GM10847 (cell line): ENCODE measurements around the gene FAM117B.

Experiments
- POLR2A ChIP-seq: IDR thresholded peaks from 2 replicates; pipeline ENCODE4 v1.6.1; 2011; ENCODE audit not compliant: insufficient read length; ENCODE audit errors: extremely low read depth

Gene FAM117B

DNA sequence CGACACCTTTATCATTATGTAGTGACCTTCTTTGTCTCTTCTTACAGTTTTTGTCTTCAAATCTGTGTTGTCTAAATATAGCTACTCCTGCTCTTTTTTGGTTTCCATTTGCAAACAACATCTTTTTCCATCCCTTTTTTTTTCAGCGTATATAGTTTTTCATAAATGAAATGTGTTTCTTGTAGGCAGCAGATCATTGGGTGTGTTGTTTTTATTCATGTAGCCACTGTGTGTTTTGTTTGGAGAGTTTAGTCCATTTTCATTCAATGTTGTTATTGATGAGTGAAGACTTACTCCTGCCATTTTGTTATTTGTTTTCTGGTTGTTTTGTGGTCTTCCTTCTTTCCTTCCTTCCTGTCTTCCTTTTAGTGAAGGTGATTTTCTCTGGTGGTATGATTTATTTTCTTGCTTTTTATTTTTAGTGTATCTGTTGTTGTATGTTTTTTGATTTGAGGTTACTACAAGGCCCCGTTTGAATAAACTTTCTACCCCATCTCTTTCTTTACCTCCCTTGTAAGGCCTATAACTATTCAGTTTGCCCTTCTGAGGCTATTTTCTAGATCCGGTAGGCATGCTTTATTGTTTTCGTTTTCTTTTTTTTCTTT, 81.4 kb downstream of the FAM117B start:
- TF ChIP-seq POLR2A: no peak

DNA sequence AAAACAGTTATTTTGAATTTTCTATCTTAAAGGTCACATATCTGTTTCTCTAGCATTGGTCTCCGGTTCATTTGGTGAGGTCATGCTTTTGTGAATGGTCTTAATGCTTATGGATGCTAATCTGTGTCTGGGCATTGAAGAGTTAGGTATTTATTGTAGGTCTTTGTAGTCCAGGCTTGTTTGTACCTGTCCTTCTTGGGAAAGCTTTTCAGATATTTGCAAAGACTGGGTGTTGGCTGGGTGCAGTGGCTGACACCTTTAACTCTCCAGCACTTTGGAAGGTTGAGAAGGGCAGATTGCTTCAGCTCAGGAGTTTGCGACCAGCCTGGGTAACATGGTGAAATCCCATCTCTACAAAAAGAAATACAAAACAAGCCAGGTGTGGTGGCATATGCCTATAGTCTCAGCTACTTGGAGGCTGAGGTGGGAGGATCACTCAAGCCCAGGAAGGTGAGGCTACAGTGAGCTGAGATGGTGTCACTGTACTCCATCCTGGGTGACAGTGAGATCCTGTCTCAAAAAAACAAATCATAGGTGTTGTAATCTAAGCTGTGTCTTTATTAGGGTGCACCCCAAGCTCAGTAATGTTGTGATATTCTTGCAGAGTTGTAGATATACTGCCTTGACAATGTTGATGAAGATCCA, 82.3 kb downstream of the FAM117B start:
- no peak for TF ChIP-seq POLR2A

DNA sequence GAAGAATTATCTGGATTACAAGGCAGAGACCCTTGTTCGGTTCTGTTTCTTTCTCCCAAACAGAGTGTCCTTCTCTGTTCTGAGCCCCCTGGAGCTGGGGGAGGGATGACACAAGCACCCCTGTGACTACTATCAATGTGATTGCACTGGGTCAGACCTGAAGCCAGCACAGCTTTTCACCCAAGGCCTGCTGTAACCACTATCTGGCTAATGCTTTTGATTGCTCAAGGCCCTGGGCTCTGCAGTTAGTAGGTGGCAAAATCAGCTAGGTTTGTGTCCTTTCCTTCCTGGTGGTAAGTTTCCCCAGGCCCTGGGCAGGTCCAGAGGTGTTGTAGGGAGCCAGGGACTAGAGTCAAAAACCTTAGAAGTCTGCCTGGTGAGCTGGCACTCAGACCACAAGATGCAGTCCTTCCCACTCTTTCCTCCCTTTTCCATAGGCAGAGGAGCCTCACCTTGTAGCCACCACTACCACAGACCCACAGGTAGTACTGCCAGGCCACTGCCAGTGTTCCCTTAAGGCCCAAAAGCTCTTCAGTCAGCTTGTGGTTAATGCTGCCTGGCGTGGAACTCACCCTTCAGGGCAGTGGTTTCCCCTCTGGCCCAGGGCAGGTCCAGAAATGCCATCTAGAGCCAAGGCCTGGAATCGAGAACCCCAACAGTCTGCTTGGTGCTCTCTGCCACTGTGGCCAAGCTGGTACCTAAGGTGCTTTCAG, 83.0 kb downstream of the FAM117B start:
- no peak for TF ChIP-seq POLR2A

DNA sequence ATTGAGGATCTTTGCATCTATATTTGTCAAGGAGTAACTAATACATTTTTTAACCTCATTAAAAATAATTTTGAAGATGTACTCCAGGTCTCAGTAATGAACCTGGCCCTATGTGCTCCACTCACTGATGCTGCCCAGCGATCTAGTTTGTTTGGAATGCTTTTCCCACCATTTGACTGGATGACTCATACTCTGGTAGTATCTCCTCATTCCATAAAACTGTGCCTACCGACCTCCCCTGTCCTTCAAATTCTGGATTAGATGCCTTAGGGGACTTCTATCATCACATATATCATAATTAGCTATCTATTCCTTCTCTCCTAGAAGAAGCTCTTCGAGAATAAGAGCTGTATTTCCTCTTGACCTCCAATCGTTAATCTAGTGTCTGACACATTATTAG, 83.8 kb downstream of the FAM117B start:
- no peak for TF ChIP-seq POLR2A

DNA sequence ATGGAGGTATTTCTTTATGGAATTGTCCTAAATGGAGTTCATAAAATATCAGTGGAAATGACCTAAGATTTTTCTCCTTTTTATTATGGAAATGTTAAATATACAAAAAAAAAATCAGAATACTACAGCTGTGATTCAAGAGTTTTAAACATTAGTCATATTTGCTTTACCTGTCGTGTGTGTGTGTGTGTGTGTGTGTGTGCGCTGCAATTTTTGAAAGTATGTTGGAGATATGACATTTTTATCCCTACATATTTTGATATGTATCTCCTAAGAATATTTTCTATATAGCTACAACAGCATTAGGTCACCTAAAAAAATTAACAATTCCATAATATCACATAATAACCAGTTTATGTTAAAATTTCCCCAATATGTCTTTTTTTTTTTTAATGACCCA, 85.5 kb downstream of the FAM117B start:
- TF ChIP-seq POLR2A: no peak

DNA sequence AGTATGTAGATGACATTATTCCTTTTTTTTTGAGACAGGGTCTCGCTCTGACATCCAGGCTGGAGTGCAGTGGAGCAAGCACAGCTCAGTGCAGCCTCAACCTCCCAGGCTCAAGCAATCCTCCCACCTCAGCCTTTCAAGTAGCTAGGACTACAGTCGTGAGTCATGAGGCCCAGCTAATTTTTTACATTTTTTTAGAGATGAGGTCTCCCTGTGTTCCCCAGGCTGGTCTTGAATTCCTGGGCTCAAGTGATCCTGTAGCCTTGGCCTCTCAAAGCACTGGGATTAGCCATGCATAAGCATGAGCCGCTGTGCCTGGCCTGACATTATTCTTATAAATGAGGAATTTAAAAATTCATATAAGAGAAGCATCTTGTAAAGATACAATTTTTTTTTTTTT, 86.9 kb downstream of the FAM117B start:
- TF ChIP-seq POLR2A: no peak

DNA sequence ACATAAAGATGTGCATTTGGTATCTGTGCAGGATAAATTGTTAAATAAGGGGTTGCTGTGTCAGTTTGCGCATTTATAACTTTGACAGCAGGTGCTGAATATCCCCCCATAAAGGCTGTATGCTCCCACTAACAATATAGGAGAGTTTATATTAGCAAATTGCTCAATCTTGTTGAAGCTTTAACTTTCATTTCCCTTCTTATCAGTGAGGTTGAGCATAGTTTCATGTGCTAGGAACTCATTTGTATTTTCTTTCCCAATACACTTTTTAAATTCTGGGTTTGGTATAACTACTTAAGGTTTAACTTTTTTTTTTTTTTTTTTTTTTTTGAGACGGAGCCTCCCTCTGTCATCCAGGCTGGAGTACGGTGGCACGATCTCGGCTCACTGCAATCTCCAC, 89.0 kb downstream of the FAM117B start:
- TF ChIP-seq POLR2A: no peak

DNA sequence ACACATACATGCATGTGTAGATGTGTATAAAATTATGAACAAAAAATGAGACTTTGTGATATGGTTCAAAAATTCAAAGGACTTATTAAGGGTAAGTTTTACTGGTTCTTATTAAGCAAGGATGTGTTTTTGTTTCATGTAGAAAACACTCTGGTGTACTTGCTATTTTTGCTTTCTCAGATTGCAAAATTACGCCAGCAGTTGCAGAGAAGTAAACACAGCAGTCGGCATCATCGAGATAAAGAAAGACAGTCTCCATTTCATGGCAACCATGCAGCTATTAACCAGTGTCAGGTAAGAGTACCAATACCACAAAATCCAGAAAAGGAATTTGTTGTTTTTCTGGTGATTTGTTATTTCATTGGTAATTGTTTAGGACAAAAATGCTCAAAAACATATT, 91.3 kb downstream of the FAM117B start:
- TF ChIP-seq POLR2A: no peak

DNA sequence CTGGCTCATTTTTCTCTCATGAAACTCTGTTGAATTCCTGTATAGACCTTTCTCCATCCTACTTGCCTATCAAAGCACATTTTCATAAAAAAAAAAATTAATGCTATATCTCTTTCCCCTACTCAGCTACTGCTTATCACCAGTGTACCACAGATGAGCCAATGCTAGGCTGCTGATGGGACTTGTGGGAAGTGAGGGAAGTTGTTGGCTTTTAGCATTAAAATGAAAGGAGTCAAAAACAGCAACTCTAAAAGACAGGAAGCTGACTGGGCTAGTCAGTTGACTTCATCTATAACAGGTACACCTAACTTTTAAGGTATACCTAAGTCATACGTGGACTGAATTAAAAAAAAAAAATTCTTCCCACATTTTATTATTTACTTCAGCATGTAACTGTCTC, 102.1 kb downstream of the FAM117B start:
- TF ChIP-seq POLR2A: no peak

DNA sequence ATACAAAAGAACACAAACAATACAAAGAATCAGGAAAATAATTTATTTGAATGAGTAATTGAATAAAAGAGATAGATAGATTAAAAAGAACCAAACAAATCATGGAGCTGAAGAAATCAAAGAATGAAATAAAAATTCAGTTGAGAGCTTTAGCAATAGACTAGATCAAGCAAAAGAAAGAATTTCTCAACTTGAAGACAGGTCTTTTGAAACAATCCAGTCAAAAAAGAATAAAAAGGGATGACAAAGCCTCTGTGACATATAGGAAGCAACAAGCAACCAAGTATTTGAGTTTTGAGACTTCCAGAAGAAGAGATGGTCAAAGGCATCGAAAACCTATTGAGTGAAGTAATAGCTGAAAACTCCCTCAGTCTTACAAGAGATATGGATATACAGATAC, 108.8 kb downstream of the FAM117B start:
- no peak for TF ChIP-seq POLR2A

DNA sequence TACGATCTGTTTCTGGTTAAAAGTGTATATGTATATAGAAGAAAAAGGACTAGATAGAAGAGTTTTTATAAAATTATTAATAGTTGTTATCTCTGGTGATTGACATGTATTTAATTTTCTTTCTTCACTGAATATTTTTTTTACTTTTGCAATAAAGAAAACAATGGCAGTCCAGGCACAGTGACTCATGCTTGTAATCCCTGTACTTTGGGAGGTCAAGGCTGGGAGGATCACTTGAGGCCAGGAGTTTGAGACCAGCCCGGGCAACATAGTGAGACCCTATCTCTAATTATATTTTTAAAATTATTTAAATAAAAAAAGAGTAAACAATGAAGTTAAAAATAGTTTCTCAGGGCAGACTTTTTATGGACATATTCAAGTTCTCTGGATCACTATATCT, 114.7 kb downstream of the FAM117B start:
- TF ChIP-seq POLR2A: no peak

DNA sequence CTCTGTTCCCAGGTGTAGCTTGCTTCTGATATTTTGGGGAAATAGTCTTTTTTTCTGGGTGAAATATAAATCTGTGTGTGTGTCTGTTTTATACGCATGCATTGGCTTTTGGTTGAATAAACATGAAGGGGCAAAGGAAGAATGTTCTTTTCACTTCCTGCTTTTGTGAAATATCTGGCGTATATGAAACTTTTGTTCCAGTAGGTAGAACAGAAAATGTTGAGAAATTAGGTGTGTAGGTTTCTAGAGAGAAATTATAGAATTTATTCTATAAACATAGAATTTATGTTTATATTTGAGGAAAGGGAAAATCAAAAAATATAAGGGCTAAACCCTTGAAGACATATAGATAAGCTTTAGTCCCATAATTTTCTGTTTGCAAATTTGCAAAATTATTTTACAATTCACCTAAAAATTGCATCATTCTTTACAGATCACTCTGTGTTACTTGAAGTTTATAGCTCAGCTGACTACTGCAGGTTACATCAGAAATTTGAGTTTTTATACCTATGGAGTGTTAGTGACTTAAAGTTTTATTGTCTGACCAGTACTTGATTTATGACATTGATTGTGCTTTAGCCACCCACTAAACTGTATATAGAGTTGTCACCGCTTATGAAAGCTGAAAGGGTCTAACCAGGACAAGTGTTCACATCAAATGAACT, 116.1 kb downstream of the FAM117B start:
- TF ChIP-seq POLR2A: no peak

DNA sequence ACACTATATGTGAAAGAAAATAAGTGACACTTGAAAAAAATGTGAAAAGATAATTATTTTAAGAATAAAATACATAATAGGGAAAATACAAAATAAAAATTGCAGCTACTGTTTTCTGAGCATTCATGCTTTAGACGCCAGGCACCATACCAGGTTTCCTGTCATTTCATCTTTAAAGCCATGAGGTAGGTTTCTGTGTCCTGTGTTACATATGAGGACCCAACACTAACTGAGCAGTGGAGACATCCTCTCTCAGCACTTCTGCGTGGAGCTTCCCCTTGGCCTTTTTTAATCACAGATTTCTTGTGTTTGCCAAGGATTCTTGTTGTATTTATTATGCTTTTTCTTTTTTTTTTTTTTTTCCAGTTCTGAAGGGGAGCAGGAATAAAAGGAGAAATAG, 117.3 kb downstream of the FAM117B start:
- no peak for TF ChIP-seq POLR2A

DNA sequence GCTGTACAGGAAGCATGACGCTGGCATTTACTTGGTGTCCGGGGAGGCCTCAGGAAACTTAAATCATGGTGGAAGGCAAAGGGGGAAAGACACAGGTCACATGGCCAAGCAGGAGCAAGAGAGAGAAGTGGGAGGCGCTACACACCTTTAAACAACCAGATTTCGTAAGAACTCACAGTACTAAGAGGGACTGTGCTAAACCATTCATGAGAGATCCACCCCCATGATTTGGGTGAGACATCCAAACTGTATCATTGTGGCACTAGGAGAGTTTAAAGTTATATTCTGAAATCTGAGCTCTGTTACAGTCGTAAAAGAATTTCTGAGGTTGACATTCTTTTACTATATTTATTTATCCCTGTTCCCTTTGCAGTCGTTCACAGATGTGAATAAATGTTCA, 120.2 kb downstream of the FAM117B start:
- no peak for TF ChIP-seq POLR2A

DNA sequence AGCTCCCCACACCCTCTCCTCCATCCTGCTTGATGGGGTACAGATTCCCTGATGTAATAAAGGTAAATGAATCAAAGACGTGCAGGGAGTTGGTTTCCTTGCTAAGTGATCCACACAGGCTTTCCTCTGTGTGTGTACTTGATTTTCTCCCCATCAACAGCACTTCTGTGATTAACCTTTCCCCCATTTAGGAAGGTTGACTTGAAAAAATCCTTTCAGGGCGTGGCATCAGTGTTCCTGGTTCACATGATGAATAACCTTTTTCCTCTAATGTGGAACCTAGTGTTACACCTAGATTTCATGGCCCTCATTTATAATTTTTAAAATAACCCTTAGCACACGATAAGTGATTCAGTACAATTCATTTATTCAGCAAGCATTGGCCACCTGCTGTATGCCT, 121.8 kb downstream of the FAM117B start:
- TF ChIP-seq POLR2A: no peak

DNA sequence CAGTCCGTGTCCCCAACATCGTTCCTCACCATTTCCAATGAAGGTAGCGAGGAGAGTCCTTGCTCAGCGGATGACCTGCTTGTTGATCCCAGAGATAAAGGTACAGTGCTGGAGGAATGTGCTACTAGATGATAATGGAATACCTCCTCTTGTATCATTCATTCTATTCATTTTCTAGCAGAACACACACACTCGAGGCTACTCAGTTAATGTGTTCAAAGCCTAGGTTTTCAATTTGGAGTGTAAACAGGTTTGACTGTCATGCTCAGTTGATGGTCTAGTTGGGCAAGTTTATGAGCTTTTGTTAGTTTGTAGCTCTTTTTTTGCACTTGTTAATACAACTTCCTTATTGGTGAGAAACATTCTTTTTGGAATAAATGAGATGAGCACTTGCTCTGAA, 122.6 kb downstream of the FAM117B start:
- TF ChIP-seq POLR2A: no peak

DNA sequence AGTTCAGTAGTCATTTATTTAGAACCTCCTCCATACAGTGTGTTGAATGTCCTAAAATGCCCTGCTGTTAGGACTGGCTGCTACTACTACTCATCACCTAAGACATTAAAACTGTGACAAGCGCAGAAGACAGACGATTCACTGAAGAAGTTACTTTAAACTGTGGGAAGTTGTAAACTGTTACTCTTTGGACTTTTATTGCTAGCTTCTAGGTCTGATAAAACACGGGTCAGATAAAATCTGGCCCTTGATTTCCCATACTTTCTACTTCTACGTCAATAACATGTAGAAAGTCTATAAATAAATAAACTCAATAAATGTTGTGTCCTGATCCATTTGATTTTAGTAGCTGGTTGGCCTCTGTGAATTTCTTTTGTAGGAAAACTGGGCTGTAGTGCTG, 123.4 kb downstream of the FAM117B start:
- no peak for TF ChIP-seq POLR2A

DNA sequence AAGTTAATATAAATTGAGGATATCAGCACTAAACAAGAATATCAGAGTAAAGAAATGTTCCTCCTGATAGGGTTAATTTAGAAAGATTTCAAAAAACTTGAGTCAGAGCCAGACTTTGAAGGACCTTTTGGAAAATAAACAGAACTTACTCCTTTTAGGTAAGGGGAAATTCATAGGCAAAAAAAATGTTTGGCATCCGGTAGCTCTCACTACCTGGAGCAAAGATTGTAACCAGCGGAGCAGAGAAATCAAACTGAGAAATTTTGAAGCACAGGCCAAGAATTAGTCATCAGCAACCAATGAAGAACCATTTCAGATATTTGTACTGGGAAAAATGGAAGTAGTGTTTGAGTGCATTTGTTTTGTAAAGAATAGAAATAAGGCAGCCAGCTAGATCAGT, 123.8 kb downstream of the FAM117B start:
- no peak for TF ChIP-seq POLR2A
